ENCODE measurements around the gene SRPK3. TPM values are rescaled to one million over a fixed set of nuclear protein-coding genes. Genes with fewer than 3 reads are reported as not detected.
"Not testable (repeated sequence)": the region's sequence is repeated elsewhere in the genome, so short reads cannot be mapped to it uniquely, and the experiment has no call there.

Gene SRPK3
- total RNA-seq, 1 donor from 2014 or later: not detected

- peaks cover 4% of the 10 kb centered on the region for H3K27me3 Mint-ChIP-seq (ENCODE audit: insufficient read depth)
- peaks cover 12% of the 10 kb centered on the region for H3K4me1 Mint-ChIP-seq (ENCODE audit: low read depth)
- intact Hi-C loops (cut with micrococcal nuclease): no loop called here
- H3K27ac Mint-ChIP-seq: peak overlapping the region; percentile 44
- no peaks in the 10 kb centered on the region for H3K9me3 Mint-ChIP-seq
- peak overlapping the region; percentile 73 for H3K4me3 Mint-ChIP-seq
- peaks cover 9% of the 10 kb centered on the region for H3K36me3 Mint-ChIP-seq (ENCODE audit: low read depth)
- DNase-seq (ENCODE audit: low spot score): no peak
These were observed 40.1 kb upstream of the SRPK3 start for GRCh38 chrX:153740631-153741222.

DNA sequence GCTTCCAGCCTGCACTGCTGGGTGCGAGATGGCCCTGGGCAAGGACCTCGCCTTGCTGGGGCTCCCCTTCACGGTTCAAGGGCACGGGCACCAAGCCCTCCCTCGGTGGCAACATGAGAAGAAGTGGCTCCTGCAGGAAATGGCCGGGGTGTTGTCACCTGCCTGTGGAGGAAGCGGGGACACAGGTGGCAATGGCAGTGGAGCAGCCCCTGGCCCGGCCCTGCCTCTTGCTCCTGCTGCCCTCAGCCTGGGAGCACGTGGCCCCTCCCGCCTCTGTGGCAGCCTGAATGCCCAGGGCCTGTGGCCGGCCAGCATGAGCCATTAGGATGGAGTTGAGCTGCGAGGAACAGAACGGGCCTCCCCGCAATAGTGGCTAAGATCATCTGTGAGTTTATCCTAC lies 39.4 kb upstream of the SRPK3 start:
- Mint-ChIP-seq H3K36me3 (ENCODE audit: low read depth) (peaks cover 8% of the 10 kb centered on the region), H3K4me1 (ENCODE audit: low read depth) (peaks cover 11% of the 10 kb centered on the region), H3K27ac (no peak overlapping the region), H3K4me3 (peak overlapping the region; percentile 54), H3K9me3 (no peaks in the 10 kb centered on the region), H3K27me3 (ENCODE audit: insufficient read depth) (peaks cover 7% of the 10 kb centered on the region)
- no peak for DNase-seq (ENCODE audit: low spot score)
- intact Hi-C loops (cut with micrococcal nuclease): no loop called here

DNA sequence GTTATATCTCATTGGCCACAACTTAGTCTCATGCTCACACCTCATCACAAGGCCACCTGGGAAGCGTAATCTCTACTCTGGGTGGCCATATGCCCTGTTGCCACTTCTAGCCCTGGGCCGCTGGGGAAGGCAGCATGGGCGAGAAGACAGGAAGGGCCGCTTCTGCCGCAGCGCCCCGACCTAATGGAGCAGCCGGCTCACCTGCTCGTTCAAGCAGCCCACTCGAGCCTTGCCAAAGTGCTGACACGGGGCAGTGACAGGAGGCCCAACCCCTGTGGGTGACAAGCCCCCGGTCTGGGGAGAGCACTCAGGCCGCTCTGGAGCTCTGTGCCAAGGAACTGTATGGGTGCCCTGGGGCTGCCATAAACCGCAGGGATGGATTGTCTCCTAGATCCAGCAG lies 38.7 kb upstream of the SRPK3 start:
- H3K27ac Mint-ChIP-seq; H3K9me3 Mint-ChIP-seq; DNase-seq (ENCODE audit: low spot score); H3K36me3 Mint-ChIP-seq (ENCODE audit: low read depth); H3K4me3 Mint-ChIP-seq; intact Hi-C loops (cut with micrococcal nuclease); H3K27me3 Mint-ChIP-seq (ENCODE audit: insufficient read depth): not testable (repeated sequence)
- peaks cover 11% of the 10 kb centered on the region for H3K4me1 Mint-ChIP-seq (ENCODE audit: low read depth)

DNA sequence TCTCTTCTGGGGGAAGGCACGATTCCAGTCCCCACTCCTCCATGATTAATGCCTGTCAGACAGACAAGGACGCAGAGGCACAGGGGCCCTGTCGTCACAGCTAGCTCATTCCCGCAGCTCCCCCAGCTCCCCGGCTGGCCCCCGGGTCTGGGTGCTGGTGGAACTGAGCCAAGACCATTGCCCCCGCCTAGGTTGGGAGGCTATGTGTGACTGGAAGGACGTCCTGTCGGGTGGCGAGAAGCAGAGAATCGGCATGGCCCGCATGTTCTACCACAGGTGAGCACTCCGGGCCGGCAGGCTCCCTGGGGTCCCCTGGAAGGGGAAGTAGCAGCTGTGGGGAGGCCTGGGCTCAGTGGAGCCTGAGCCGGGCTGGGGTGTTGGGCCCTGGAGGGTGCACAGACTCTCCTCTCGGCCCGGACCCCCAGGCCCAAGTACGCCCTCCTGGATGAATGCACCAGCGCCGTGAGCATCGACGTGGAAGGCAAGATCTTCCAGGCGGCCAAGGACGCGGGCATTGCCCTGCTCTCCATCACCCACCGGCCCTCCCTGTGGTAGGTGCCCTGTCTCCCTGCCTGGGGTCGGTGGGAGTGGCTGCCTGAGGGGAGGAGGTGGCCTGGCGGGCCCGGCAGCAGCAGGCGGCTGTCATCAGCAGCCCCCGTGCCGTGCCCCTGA lies 37.9 kb upstream of the SRPK3 start:
- intact Hi-C loops (cut with micrococcal nuclease); H3K27ac Mint-ChIP-seq; H3K36me3 Mint-ChIP-seq (ENCODE audit: low read depth); DNase-seq (ENCODE audit: low spot score); H3K27me3 Mint-ChIP-seq (ENCODE audit: insufficient read depth); H3K9me3 Mint-ChIP-seq; H3K4me3 Mint-ChIP-seq: not testable (repeated sequence)
- H3K4me1 Mint-ChIP-seq (ENCODE audit: low read depth): peaks cover 11% of the 10 kb centered on the region

DNA sequence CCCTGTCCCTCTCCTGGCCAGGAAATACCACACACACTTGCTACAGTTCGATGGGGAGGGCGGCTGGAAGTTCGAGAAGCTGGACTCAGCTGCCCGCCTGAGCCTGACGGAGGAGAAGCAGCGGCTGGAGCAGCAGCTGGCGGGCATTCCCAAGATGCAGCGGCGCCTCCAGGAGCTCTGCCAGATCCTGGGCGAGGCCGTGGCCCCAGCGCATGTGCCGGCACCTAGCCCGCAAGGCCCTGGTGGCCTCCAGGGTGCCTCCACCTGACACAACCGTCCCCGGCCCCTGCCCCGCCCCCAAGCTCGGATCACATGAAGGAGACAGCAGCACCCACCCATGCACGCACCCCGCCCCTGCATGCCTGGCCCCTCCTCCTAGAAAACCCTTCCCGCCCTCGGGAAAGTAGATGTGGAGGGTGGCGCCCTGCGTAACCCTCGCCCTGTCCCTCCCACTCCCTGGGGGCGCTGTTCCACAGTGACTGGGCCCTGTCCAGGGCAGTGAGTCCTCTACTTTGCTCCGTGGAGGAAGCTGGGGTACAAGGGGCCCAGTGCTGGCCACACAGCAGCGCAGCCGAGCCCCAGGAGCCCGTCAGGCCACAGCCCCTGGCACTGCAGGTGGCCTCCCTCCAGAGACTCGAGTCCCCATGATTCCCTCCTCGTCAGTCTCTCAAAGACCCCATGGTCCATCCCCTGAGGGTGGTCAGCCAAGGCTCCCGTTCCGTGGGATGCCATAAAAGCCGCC lies 37.2 kb upstream of the SRPK3 start:
- H3K9me3 Mint-ChIP-seq; H3K36me3 Mint-ChIP-seq (ENCODE audit: low read depth); H3K27ac Mint-ChIP-seq; H3K4me3 Mint-ChIP-seq; DNase-seq (ENCODE audit: low spot score); intact Hi-C loops (cut with micrococcal nuclease); H3K27me3 Mint-ChIP-seq (ENCODE audit: insufficient read depth): not testable (repeated sequence)
- H3K4me1 Mint-ChIP-seq (ENCODE audit: low read depth): peaks cover 11% of the 10 kb centered on the region

DNA sequence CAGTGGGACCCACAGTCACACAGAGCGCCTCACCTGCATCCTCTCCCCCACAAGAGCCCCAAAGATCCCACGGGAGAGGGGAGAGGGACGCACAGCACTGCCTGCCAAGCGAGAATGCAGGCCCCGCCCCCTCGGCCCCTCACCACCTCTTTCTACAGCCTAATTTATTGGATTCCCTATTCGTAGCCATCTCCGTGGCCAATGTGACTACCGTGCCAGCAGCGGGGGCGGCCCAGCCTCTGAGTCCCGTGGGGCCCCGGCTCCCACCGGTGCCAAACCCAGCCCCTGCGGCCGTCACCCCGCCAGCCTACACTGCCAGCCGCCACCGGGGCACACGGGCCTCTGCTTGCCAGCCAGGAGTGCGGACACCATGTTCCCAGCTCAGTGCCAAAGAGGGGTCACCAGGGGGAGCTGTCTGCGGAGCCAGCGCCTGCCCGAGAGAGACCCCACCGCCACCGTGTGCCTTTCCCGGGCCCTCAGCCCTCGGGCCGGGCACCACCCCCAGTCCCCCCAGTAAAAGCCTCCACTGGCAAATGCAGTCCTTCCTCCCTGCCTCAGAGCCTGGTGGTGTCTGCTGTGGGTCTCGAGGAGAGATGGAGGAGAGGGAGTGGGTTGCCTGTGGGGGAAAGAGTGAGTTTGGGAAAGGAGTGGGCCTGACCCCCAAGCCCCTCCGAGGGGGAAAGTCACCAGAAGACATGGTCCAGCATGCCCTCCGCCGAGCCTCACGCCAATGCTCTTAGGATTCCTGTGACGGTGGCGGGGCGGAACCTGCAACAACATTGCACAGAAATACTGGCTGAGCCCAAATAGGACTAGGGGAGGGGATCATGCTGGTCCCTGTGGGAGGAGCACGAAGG lies 36.4 kb upstream of the SRPK3 start:
- Mint-ChIP-seq H3K4me1 (ENCODE audit: low read depth) (peaks cover 11% of the 10 kb centered on the region), H3K9me3 (no peaks in the 10 kb centered on the region), H3K27ac (no peak overlapping the region), H3K36me3 (ENCODE audit: low read depth) (peaks cover 4% of the 10 kb centered on the region), H3K4me3 (no peak overlapping the region), H3K27me3 (ENCODE audit: insufficient read depth) (peaks cover 7% of the 10 kb centered on the region)
- intact Hi-C loops (cut with micrococcal nuclease): no loop called here
- no peak for DNase-seq (ENCODE audit: low spot score)

DNA sequence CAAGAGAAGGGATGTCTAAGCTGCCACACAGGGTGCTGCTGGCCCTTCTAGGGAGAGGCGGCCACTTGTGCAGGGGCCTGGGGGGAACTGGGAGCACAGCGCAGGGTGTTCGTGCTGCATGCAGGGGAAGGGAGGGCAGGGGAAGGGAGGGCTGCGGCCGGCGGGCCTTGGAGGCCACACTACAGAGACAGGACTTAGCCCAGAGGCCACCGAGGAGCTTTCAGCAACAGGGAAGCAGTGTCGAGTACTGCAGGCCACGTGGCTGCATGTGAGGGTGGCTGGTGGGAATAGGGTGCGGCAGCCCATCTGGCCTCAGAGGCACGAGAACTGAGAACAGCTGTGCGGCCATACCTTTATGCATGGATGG lies 35.8 kb upstream of the SRPK3 start:
- H3K36me3 Mint-ChIP-seq (ENCODE audit: low read depth); intact Hi-C loops (cut with micrococcal nuclease); H3K27me3 Mint-ChIP-seq (ENCODE audit: insufficient read depth); H3K4me3 Mint-ChIP-seq; H3K9me3 Mint-ChIP-seq; H3K27ac Mint-ChIP-seq; DNase-seq (ENCODE audit: low spot score): not testable (repeated sequence)
- peaks cover 11% of the 10 kb centered on the region for H3K4me1 Mint-ChIP-seq (ENCODE audit: low read depth)

DNA sequence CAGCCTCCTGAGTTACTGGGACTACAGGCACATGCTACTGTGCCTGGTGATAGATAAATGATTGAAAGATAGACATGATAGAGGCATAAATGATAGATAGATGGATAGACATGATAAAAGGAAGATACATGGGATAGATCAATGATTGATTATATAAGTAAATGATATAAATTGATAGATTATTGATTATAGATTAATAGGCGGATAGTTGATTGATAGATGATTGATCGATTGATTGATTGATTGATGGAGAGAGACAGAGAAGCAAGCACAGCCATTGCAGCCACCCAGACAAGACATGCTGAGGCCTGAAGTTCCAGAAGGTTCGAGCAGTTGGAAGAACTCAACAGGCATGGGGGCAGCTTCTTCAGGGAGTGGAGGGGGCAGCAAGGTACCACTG lies 34.5 kb upstream of the SRPK3 start:
- Mint-ChIP-seq H3K27ac (no peak overlapping the region), H3K4me3 (no peak overlapping the region), H3K27me3 (ENCODE audit: insufficient read depth) (peaks cover 12% of the 10 kb centered on the region), H3K4me1 (ENCODE audit: low read depth) (peaks cover under 1% of the 10 kb centered on the region), H3K36me3 (ENCODE audit: low read depth) (no peaks in the 10 kb centered on the region), H3K9me3 (no peaks in the 10 kb centered on the region)
- DNase-seq (ENCODE audit: low spot score): no peak
- intact Hi-C loops (cut with micrococcal nuclease): no loop called here

DNA sequence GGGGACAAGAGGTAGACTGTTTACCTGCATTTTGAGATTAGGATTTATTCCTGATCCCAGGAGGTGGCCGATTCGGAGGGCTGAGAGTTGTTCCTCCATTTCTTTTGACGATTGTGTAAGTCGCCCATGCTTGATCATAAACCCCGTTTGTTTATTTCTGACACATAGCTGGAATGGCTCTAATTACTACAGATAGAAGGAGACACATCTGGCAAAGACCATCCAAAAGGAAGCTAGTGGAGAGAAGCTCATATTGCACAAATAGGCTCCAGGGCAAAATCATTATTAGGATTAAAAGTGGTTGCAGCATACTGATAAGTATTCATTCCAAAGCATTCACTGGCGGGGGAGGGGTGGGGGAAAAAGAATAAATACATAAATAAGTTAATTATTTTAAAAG lies 33.9 kb upstream of the SRPK3 start:
- H3K4me3 Mint-ChIP-seq; H3K36me3 Mint-ChIP-seq (ENCODE audit: low read depth); H3K27ac Mint-ChIP-seq; DNase-seq (ENCODE audit: low spot score); H3K9me3 Mint-ChIP-seq; H3K4me1 Mint-ChIP-seq (ENCODE audit: low read depth); intact Hi-C loops (cut with micrococcal nuclease): not testable (repeated sequence)
- H3K27me3 Mint-ChIP-seq (ENCODE audit: insufficient read depth): peaks cover 12% of the 10 kb centered on the region

DNA sequence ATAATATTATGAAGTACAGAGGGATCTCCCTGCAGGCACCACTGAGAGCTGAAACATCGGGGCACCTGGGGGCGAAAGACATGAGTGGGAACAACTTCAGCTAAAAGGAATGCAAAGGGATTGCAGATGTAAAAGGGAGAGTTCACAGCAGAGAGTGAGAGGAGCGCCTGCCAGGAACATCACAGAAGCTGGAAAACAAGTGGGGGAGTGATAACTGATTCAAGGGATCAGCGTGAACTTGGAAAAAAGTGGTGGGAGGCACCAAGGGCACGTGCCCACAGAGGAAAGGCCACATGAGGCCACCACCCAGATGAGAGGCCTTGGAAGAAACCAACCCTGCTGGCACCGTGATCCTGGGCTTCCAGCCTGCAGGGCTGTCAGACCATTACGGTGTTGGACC lies 31.8 kb upstream of the SRPK3 start:
- peaks cover 12% of the 10 kb centered on the region for H3K27me3 Mint-ChIP-seq (ENCODE audit: insufficient read depth)
- H3K4me1 Mint-ChIP-seq (ENCODE audit: low read depth); DNase-seq (ENCODE audit: low spot score); H3K36me3 Mint-ChIP-seq (ENCODE audit: low read depth); H3K4me3 Mint-ChIP-seq; H3K9me3 Mint-ChIP-seq; H3K27ac Mint-ChIP-seq; intact Hi-C loops (cut with micrococcal nuclease): not testable (repeated sequence)

GRCh38 chrX:153750127-153750774 lies 30.6 kb upstream of the SRPK3 start:
- no peak overlapping the region for H3K27ac Mint-ChIP-seq
- no peak for DNase-seq (ENCODE audit: low spot score)
- intact Hi-C loops (cut with micrococcal nuclease): no loop called here
- no peaks in the 10 kb centered on the region for H3K4me1 Mint-ChIP-seq (ENCODE audit: low read depth)
- no peak overlapping the region for H3K4me3 Mint-ChIP-seq
- peaks cover 8% of the 10 kb centered on the region for H3K27me3 Mint-ChIP-seq (ENCODE audit: insufficient read depth)
- H3K9me3 Mint-ChIP-seq: no peaks in the 10 kb centered on the region
- H3K36me3 Mint-ChIP-seq (ENCODE audit: low read depth): no peaks in the 10 kb centered on the region

DNA sequence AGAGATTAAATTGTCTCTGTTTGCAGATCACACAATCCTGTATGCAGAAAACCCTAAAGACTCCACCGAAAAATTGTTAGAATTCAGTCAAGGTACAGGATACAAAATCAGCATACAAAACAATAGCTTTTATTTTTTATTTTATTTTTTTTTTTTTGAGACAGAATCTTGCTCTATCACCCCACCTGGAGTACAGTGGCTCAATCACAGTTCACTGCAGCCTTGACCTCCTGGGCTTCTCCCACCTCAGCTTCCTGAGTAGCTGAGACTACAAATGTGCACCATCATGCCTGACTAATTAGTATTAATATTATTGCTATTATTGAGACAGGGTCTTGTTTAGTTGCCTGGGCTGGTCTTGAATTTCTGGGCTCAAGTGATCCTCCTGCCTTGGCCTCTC lies 25.7 kb upstream of the SRPK3 start:
- Mint-ChIP-seq H3K36me3 (ENCODE audit: low read depth) (no peaks in the 10 kb centered on the region), H3K4me3 (no peak overlapping the region), H3K9me3 (no peaks in the 10 kb centered on the region), H3K4me1 (ENCODE audit: low read depth) (no peaks in the 10 kb centered on the region), H3K27me3 (ENCODE audit: insufficient read depth) (peaks cover 6% of the 10 kb centered on the region), H3K27ac (no peak overlapping the region)
- DNase-seq (ENCODE audit: low spot score): no peak
- intact Hi-C loops (cut with micrococcal nuclease): no loop called here
